NT2/D1 (cell line): ENCODE measurements around the gene ATG12.

ENCODE experiments used
- SUZ12 ChIP-seq: IDR thresholded peaks from 2 replicates; pipeline ENCODE4 v1.6.1; 2011; ENCODE audit not compliant: insufficient read length, insufficient read depth; ENCODE audit errors: extremely low read depth
- YY1 ChIP-seq: IDR thresholded peaks from 2 replicates; pipeline ENCODE4 v1.6.1; 2011; ENCODE audit not compliant: insufficient read length, insufficient read depth
- ZNF274 ChIP-seq: IDR thresholded peaks from 2 replicates; pipeline ENCODE4 v1.6.1; 2011; ENCODE audit warnings: mild to moderate bottlenecking, low read depth, low read length

DNA sequence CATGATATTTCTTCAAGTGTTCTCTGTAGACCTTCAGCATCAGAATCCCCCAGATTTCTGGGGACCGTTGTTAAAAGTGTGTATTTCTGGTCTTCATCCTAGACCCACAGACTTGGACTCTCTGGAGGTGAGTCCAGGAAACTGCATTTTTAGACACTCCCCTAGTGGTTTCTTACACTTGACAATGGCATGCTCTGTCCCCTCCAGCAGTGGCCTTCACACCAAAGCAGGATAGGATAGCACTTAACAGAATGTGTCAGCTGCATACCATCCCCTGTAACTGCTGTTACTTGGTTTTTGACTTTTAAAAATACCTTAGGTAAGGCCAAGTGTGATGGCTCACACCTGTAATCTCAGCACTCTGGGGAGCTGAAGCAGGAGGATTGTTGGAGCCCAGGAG lies 45.7 kb downstream of the ATG12 start:
- TF ChIP-seq ZNF274 (no peak), SUZ12 (no peak), YY1 (no peak)
